ENCODE data around the gene CARS2.

Gene CARS2, protein sequence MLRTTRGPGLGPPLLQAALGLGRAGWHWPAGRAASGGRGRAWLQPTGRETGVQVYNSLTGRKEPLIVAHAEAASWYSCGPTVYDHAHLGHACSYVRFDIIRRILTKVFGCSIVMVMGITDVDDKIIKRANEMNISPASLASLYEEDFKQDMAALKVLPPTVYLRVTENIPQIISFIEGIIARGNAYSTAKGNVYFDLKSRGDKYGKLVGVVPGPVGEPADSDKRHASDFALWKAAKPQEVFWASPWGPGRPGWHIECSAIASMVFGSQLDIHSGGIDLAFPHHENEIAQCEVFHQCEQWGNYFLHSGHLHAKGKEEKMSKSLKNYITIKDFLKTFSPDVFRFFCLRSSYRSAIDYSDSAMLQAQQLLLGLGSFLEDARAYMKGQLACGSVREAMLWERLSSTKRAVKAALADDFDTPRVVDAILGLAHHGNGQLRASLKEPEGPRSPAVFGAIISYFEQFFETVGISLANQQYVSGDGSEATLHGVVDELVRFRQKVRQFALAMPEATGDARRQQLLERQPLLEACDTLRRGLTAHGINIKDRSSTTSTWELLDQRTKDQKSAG

DNA sequence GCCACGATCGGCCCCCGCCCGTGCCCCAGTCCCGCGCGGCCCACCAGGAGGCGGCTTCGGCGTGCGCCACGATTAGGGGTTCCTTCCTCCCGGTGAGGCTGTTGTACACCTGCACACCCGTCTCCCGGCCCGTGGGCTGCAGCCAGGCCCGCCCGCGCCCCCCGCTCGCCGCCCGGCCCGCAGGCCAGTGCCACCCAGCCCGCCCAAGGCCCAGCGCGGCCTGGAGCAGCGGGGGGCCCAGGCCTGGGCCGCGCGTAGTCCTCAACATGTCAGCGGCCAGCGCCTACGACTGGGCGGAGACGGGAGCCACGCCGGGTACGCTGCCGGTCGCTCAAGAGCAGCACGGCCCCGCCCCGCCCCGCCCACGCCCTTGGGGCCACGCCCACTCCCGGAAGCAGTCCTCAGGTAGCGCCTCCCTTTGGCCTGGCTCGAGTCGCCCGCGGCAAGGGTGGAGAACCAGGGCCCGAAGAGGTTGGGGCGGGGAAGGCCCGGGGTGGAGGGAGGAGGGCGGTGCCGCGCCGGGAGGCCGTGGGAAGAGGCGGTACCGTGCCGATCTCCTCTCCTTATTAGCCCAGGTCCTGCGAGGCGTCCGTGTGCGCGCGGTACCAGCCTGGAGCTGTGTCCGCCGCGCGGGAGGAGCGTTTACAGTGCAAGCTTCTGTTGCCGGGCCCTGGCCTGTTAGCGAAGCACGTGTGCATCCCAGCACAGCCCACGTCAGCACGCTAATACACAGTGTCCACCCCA, at the start of gene CARS2:
Gene CARS2, minus strand, starts transcription at position 291 of the 744 bp plus-strand sequence. Its CDS starts 23 bp downstream, at position 268.
- DNase-seq, result peak; percentile 98

DNA sequence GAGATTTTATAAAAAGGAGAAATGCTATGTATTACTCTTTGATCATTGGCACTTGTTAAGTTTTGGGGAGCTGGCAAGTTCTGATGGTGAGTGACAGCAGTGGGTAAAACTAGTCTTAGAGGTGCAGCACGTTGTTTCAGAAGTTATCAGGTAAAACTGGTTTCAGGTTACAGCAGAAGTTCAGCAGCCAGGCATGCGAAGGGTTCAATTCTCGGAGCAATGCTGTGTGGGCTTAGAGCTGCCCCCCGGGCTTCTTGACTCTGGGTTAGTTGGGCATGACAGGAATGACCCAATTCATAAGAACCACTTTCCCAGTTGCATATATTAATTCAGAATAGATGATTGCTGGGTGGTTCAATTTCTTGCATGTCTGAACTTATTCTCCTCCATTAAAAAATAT, 42.4 kb upstream of the CARS2 start:
- no peak for DNase-seq

DNA sequence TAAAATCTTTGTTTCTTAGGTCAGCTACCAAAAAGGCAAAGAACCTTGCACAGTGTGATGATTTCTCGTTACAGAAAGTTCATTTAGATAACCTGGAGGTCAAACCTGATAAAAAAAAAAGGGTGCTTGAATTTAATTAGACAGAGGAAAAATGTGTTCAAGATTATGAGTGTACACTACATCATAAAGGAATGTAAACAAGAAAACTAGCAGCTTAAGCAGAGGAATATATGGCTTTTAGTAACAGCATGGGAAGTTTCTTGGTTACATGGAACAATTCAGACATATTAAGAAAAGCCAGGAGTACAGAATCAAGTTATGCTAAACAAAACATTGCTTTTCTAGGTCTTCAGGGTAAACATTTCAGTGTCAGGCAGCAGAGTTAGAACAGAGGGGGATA, 40.5 kb upstream of the CARS2 start:
- no peak for DNase-seq

DNA sequence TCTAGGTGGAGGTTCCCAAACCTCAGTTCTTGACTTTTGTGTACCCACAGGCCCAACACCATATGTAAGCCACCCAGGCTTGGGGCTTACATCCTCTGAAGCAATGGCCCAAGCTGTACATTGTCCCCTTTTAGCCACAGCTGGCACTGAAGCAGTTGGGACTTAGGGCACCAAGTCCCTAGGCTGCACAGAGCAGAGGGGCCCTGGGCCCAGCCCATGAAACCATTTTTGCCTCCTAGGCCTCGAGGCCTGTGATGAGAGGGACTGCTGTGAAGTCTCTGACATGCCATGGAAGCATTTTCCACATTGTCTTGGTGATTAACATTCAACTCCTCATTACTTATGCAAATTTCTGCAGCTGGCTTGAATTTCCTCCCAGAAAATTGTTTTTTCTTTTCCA, 37.8 kb upstream of the CARS2 start:
- DNase-seq, result no peak

DNA sequence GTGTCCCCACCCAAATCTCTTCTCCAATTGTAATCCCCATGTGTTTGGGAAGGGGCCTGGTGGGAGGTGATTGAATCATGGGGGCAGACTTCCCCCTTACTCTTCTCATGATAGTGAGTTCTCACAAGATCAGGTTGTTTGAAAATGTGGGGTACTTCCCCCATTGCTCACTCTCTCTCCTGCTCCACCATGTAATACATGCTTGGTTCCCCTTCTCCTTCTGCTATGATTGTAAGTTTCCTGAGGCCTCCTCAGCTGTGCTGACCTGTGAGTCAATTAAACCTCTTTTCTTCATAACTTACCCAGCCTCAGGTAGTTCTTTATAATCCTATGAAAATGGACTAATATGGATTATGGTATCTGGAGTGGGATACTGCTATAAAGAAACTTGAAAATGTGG, 31.6 kb upstream of the CARS2 start:
- no peak for DNase-seq

DNA sequence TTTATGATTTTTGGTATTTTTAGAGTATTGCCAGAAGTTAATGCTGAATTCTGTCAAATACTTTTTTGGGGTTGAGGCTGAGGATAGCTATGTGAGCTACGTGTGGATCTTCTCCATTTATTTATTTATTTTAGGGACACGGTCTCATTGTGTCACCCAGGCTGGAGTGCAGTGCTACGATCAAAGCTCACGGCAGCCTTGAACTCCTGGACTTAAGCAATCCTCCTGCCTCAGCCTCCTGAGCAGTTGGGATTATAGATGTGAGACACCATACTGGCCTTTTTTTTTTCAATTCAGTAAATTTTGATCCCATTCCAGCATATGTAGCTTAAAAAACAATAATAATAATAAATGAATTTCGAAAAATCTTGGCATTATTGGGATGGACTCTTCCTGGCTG, 28.6 kb upstream of the CARS2 start:
- DNase-seq, result no peak

DNA sequence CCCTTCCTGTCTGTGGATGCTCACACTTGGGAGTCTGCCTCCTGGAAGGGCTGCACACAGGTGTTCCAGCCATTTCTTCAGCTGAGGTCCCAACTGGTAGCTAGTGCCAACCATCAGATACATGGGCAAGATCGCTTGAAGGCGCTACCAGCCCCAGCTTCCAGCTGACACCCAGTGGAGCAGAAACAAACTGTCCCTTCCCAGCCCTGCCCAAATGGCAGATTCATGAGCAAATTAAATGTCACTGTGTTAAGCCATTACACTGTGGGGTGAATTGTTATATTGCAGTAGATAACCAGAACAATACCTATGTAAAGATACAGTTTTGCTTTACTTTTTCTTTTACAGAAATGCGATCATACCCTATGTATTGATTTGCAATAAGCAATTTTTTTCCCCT, 25.2 kb upstream of the CARS2 start:
- DNase-seq, result no peak

DNA sequence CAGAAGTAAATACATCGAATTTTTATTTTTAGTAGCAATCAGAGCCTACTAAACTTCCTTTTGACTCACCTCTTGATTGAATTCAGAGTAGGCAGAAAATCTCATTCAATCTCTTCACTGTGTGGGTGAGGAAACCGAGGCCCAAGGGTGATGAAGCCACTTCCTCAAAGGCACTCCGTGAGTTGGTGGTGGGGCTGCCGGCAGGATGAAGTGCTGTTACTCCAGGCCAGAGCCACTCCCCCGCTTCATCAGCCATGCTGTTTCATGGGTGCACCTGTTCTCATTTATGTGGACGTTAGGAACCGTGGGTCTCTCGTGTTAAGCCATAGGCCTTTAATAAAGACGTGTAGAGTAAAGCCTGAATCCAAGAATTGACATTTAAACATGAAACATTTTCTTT, 20.8 kb upstream of the CARS2 start:
- peak; percentile 89 for DNase-seq

DNA sequence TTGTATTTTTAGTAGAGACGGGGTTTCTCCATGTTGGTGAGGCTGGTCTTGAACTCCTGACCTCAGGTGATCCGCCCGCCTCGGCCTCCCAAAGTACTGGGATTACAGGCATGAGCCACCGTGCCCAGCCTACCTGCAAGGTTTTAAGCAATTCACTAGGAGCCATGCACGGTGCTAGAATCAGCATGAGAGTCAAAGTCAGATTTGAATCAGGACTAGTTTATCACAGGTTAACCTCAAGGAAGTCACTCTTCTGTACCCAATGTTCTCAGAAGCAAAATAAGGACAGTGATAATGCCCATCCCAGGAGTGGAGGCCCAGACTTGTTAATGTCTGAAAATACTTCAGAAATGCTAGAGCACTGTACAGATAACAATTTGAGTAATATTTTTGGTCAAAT, 20.2 kb upstream of the CARS2 start:
- DNase-seq, result peak; percentile 57

DNA sequence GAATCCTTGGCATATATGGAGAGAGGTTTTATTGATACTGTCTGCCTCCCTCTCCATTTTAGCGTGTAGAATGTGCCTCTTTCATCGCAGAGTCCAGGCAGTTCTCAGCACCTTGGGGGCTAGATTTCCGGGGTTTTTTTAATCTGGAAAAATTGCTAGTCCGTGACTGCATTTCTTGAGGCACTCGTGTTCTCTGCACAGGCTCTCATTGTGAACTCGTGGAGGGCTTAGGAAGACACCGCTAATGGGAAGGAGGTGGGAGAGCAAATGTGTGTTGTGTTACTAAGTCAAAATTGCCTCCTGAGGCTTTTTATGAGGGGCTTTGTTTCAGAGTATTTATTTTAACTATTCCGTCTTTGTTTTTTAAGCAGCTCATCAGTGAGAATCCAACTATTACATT, 17.7 kb upstream of the CARS2 start:
- no peak for DNase-seq

DNA sequence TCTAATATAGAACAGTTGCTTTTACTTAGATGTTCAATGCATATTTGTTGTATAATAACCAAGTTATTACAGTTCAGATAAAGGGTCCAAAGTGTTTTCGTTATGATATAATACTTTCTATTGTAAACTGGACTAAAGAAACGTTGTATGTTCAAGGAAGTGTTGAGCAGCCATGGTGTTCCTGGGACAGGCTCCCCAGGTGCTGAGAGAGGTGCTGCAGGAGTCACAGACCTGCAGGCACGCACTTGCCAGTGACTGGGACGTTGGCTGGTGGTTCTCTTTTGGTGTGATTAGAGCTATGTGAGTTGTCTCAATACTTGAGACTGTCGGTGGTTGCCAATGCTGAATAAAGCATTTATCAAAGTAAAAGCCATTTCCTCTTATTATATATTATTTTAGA, 17.1 kb upstream of the CARS2 start:
- no peak for DNase-seq

DNA sequence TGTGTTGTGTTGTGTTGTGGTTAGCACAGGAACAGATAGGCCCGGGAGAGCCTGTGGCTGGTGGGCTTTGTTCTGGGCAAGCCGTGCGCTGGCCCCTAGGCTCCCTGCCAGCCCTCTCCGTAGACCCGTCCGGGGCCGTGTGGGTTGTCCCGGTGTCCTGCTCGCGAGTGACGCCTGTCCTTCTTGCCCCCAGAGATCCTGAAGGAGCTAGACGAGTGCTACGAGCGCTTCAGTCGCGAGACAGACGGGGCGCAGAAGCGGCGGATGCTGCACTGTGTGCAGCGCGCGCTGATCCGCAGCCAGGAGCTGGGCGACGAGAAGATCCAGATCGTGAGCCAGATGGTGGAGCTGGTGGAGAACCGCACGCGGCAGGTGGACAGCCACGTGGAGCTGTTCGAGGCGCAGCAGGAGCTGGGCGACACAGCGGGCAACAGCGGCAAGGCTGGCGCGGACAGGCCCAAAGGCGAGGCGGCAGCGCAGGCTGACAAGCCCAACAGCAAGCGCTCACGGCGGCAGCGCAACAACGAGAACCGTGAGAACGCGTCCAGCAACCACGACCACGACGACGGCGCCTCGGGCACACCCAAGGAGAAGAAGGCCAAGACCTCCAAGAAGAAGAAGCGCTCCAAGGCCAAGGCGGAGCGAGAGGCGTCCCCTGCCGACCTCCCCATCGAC, 13.3 kb upstream of the CARS2 start:
- DNase-seq, result no peak

DNA sequence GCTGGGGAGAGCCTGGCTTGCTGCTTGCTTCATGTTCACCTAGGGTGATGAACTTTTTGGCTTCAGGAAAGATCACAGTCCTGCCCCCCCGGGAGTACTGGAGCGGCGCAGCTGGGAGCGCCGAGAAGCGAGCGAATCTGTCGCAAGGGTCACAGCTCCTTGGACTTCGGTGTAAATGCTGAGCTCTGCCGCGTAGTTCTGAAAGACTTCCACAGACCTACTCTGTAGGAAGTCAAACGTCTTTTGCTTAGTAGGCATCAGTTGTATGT, 10.3 kb upstream of the CARS2 start:
- no peak for DNase-seq

DNA sequence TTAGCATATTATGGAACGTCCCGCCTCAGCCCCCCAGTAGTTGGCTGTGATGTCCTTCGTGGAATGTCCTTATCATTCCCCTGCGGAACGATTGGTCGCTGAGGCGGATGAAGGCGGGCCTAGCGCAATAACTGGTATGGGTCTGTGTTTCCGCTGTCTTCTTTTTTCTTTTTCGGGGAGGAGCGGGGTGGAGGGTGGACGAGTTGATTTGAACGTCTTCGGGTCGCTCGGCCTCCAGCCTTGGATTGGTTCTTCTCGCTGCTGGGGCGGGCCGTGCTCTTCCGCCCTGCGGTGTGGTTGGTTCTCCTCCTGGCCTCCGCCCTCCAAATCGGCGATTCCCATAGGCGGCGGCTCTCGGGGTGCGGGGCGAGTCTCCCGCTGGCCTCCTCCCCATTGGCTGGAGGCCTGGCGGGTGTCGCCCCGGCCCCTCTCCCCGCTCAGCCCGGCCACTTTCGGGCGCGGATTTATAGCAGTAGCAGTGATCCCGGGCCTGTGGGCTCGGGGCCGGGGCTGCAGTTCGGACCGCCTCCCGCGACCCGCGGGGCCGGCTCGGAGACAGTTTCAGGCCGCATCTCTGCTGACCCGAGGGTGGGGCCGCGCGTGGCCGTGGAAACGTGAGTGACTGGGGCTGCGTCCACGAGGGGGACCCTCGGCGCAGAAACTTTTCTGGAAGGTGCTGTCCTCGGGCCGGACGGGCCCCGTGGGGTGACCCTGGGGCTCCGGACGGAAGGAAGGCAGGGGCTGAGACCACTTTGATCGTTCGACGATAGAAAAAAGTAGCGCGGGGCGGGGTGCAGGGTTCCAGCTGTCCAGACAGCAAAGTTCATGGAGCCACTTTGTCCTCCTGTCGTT, 9.7 kb upstream of the CARS2 start:
- peak; percentile 99 for DNase-seq

DNA sequence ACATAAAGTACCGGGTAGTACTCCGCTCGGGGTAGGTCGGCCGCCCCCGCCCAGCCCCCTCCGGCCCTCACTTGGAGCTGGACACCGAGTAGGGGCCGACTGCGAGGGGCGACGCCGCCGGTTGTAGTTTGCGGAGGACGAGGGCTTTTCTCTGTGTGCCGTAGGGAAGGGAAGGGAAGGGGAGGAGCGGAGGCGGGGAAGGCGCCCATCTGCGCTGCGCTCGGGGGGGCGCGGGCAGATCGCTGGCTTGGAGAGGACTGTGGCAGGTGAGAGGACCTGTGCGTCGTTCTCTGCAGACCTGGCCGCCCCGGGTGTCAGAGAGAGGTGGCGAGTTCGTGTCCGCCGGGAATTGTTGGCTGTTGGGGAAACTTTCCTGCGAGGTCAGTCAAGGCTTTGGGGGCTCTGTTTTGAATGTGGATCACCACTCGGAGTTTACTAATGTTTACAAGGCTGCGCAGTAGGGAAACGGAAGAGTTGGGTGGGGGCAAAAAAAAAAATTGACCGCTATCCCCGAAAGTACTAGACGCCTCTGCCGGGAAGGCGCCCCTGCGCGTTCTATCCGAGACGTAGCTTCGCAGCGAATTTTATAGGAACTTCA, 9.0 kb upstream of the CARS2 start:
- DNase-seq, result peak; percentile 49

DNA sequence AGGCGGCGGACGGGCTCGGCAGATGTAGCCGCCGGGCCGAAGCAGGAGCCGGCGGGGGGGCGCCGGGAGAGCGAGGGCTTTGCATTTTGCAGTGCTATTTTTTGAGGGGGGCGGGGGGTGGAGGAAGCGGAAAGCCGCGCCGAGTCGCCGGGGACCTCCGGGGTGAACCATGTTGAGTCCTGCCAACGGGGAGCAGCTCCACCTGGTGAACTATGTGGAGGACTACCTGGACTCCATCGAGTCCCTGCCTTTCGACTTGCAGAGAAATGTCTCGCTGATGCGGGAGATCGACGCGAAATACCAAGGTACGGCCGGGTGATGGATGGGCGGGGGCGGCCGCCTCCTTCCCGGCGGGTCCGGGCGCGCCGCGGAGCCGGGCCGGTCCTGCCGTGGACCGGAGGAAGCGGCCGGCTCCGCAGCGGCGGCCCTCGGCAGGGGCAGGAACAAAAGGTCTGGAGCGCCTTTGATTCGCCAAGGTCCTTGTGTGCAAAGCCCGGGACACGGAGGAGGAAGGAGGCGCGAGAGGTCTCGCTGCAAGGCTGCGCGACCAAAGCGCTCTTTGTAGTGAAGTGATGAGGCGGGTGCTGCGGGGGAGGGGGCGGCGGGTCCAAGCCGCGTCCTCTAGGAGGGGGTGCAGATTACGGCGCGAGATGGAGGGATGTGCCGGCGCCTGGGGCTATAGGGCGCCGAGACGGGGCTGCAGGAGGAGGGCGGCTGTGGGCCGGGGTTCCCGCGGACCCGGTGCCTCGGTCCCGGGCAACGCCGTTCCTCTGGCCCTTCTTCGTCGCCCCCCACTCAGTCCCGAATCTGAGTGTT, 8.3 kb upstream of the CARS2 start:
- DNase-seq, result peak; percentile 66

DNA sequence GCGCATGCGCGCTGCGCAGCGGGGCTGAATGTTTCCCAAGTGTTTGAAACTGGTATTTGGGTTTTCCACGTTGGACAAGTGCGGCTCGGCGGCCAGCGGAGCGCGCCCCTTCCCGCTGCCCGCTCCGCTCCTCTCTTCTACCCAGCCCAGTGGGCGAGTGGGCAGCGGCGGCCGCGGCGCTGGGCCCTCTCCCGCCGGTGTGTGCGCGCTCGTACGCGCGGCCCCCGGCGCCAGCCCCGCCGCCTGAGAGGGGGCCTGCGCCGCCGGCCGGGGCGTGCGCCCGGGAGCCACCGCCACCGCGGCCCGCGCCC, 7.7 kb upstream of the CARS2 start, which contains the start of gene ING1:
Gene ING1, plus strand, starts transcription at position 59 of the 311 bp plus-strand sequence. CDS start 450 bp downstream, outside the sequence.
- no peak for DNase-seq

DNA sequence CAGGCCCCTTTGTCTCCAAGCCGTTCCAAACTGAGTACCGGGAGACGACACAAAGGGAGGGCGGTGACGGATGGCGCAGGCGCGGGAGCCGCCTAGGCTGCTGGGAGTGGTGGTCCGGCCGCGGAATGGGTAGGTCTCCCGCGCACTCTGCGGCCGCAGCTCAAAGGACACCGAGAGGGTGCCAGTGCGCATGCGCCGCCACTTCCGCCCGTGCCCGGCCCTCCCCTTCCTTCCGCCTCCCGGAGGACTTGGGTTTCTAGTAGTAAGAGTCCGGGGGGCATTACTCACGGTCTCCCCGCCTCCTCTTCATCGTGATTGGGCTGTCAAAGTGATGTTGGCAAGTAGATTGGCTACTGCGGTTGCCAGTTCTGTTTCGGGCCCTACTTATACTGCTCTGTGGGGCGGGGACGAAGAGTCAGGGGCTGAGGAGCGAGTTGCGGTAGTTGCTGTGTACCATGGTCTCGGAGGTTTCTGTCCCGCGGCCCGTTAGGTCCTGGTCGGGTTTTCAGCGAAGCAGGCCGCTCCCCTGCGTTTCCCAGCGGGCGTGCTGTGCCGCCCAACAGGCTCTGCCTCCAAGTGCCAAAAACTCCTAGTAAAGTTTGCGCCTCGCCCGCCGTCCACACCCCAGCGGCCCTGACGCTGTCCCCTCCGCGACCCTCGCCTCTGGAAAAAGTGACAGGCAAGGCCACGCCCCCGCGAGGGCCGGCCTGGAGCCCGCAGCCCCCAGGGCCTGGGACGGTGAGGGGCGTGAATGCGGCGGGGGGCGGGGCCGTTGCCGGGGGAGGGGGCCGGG, 7.1 kb upstream of the CARS2 start:
- peak; percentile 100 for DNase-seq

DNA sequence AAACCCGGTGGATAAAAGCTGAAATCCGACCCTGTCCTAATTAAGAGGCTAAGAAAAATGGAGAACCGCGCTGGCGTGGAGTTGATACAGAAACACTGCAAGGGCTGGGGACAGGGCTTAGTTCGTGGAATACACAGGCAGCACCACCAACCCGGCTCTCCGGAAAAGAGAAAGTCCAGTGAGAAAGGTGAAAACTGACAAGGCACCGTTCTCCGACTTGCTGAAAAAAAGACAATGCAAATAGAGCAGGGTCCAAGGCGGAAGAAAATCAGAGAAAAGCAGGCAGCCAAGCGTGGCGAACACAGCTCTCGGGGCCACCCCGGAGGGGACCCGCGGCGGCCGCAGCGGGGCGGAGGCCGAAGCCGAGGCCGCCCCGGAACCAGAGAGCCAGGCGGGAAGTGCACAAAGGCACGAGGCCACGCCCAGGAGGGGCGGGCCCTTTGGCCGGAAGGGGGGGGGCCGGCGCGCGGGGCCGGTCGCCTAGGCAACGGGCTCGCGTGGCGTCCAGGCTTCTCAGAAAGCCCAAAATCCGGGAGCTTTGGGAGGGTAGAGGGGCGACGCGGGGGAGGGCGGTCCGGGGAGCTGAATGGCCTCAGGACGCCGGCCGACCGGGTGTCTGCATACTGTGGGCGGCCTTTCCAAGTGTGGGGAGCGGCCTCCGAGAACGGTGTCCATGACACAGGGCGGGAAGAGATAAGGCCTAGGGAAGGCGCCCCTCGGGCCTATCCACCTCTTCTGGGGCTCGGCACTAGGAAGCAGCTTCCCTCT, 6.3 kb upstream of the CARS2 start:
- peak; percentile 92 for DNase-seq
